Gastrocnemius medialis (tissue), 4 donors: ENCODE measurements around the gene SLC25A21. TPM values are rescaled to one million over a fixed set of nuclear protein-coding genes. Genes with fewer than 3 reads are reported as not detected.

Experiments used
- ATAC-seq, 2 donors: fragments of 150-250 bp; one replicate each; pipeline ENCODE4 v1.9.1; 2016
- DNase-seq, 2 donors: peaks; one replicate each; pipeline ENCODE4 v3.0.0-alpha.2; 2019
- H3K27ac ChIP-seq, 4 donors: fragments of 200-600 bp; sonication (generic); 1 replicate in 1 of 4; 2 replicates in 3 of 4; pipeline ENCODE4 v1.5.1; 2016 to 2018; ENCODE audit warnings: mild to moderate bottlenecking in 2 of 4, moderate library complexity in 1 of 4
- H3K27me3 ChIP-seq, 3 donors: fragments of 200-600 bp; sonication (generic) in 2 of 3; 1 replicate in 1 of 3; 2 replicates in 2 of 3; pipeline versions ENCODE4 v1.5.1 to v1.6.0; 2016 to 2019; ENCODE audit warnings: mild to moderate bottlenecking in 1 of 3, moderate library complexity in 1 of 3
- H3K36me3 ChIP-seq, 2 donors: fragments of 200-600 bp; sonication (generic) in 1 of 2; one replicate each; pipeline ENCODE4 v1.5.1; 2017 to 2018
- H3K4me1 ChIP-seq, 2 donors: fragments of 200-600 bp; sonication (generic) in 1 of 2; one replicate each; pipeline ENCODE4 v1.5.1; 2016 to 2017; ENCODE audit warnings: mild to moderate bottlenecking in 2 of 2
- H3K4me3 ChIP-seq, 4 donors: fragments of 200-600 bp; sonication (generic) in 3 of 4; 1 replicate in 1 of 4; 2 replicates in 3 of 4; pipeline ENCODE4 v1.5.1; 2016 to 2019; ENCODE audit warnings: mild to moderate bottlenecking in 2 of 4
- H3K9me3 ChIP-seq, 3 donors: fragments of 200-600 bp; sonication (generic) in 2 of 3; 1 replicate in 1 of 3; 2 replicates in 2 of 3; pipeline ENCODE4 v1.5.1; 2016 to 2019
- CTCF ChIP-seq, 5 experiments: fragments of 450-650 bp in 3 of 5; fragments of 200-600 bp in 2 of 5; sonication (generic) in 2 of 5; IDR thresholded peaks in 4 of 5; conservative IDR thresholded peaks in 1 of 5; 1 replicate in 4 of 5; 2 replicates in 1 of 5; pipeline ENCODE4 v1.5.1; 2016 to 2019; ENCODE audit warnings: antibody characterized with exemption in 5 of 5, mild to moderate bottlenecking in 3 of 5, moderate library complexity in 3 of 5
- POLR2A ChIP-seq, 2 donors: fragments of 450-650 bp; IDR thresholded peaks; one replicate each; pipeline ENCODE4 v1.6.1; 2017; ENCODE audit warnings: antibody characterized with exemption in 2 of 2, mild to moderate bottlenecking in 2 of 2, moderate library complexity in 2 of 2
- in situ Hi-C, 4 donors: fragments of 200-750 bp; cut with MboI; loops; one replicate each; pipeline versions ENCODE4 v1.15.0 to v1.8.0; 2017; ENCODE audit warnings: low sequenced_read_pairs in 4 of 4
- intact Hi-C: fragments of 100-400 bp; cut with DNase I; formaldehyde crosslinking; loops from one replicate; pipeline ENCODE4 v1.15.1; 2023; ENCODE audit warnings: low total_unique reads
- total RNA-seq, 4 donors: library from RNA; depleted of rRNA; stranded (reverse); fragments of >200 nt; gene quantifications; one replicate each; pipeline versions ENCODE4 v1.1.0 to v1.2.3, GENCODE V29; 2016

Gene SLC25A21
- total RNA-seq, 4 donors from 2014 or later, result 1.9 TPM; not detected in 3

GRCh38 chr14:37062191-37062803, 110.1 kb downstream of the SLC25A21 start:
- H3K27ac ChIP-seq, result no peak overlapping the region

GRCh38 chr14:37061697-37062096, 110.7 kb downstream of the SLC25A21 start:
- no peak overlapping the region for H3K27ac ChIP-seq
- TF ChIP-seq POLR2A (IDR thresholded peaks at IDR 0.05), result no peak
- TF ChIP-seq CTCF (IDR thresholded peaks at IDR 0.05 in 4 of 5, conservative IDR thresholded peaks at IDR 0.05 in 1 of 5), result no peak
- no peaks in the 10 kb centered on the region for H3K36me3 ChIP-seq

More at GRCh38 chr14:37062191-37062803, 110.1 kb downstream of the SLC25A21 start:
- DNase-seq (no peak), ATAC-seq (no peak)
- in situ Hi-C loops (no loop called here), intact Hi-C loops (no loop called here)
- Histone ChIP-seq H3K4me1 (no peaks in the 10 kb centered on the region), H3K9me3 (no peaks in the 10 kb centered on the region), H3K36me3 (no peaks in the 10 kb centered on the region), H3K4me3 (no peak overlapping the region), H3K27me3 (no peaks in the 10 kb centered on the region)
- TF ChIP-seq CTCF (IDR thresholded peaks at IDR 0.05 in 4 of 5, conservative IDR thresholded peaks at IDR 0.05 in 1 of 5) (no peak), POLR2A (IDR thresholded peaks at IDR 0.05) (no peak)

GRCh38 chr14:37060496-37061260, 111.7 kb downstream of the SLC25A21 start:
- no peak overlapping the region for H3K27ac ChIP-seq
- no peak overlapping the region for H3K4me3 ChIP-seq
- no peak for TF ChIP-seq CTCF (IDR thresholded peaks at IDR 0.05 in 4 of 5, conservative IDR thresholded peaks at IDR 0.05 in 1 of 5)
- TF ChIP-seq POLR2A (IDR thresholded peaks at IDR 0.05), result no peak
- H3K27me3 ChIP-seq, result no peaks in the 10 kb centered on the region
- H3K4me1 ChIP-seq, result no peaks in the 10 kb centered on the region
- DNase-seq (no peak), ATAC-seq (no peak)
- H3K9me3 ChIP-seq, result no peaks in the 10 kb centered on the region
- intact Hi-C loops, result no loop called here
- no peaks in the 10 kb centered on the region for H3K36me3 ChIP-seq
- in situ Hi-C loops, result no loop called here

More at GRCh38 chr14:37061697-37062096, 110.7 kb downstream of the SLC25A21 start:
- no peak overlapping the region for H3K4me3 ChIP-seq
- H3K27me3 ChIP-seq, result no peaks in the 10 kb centered on the region
- no peak for DNase-seq
- no peaks in the 10 kb centered on the region for H3K4me1 ChIP-seq
- in situ Hi-C loops (no loop called here), intact Hi-C loops (no loop called here)
- no peak for ATAC-seq
- no peaks in the 10 kb centered on the region for H3K9me3 ChIP-seq

GRCh38 chr14:37057776-37058175, 114.6 kb downstream of the SLC25A21 start:
- Histone ChIP-seq H3K4me1 (no peaks in the 10 kb centered on the region), H3K36me3 (no peaks in the 10 kb centered on the region), H3K9me3 (no peaks in the 10 kb centered on the region), H3K4me3 (no peak overlapping the region), H3K27ac (no peak overlapping the region), H3K27me3 (no peaks in the 10 kb centered on the region)
- TF ChIP-seq POLR2A (IDR thresholded peaks at IDR 0.05), result no peak
- no peak for TF ChIP-seq CTCF (IDR thresholded peaks at IDR 0.05 in 4 of 5, conservative IDR thresholded peaks at IDR 0.05 in 1 of 5)
- ATAC-seq, result no peak
- intact Hi-C loops (no loop called here), in situ Hi-C loops (no loop called here)
- no peak for DNase-seq
